B cell (primary cell): ENCODE results near the gene B4GALT1.

Experiments used
- EZH2 ChIP-seq: IDR thresholded peaks from 2 replicates; pipeline ENCODE4 v1.6.1; 2012; ENCODE audit warnings: borderline replicate concordance, low read depth, mild to moderate bottlenecking, moderate library complexity, low read length; ENCODE audit not compliant: insufficient read depth, poor library complexity, severe bottlenecking
- TF ChIP-seq, protein P1 (sequence below): fragments of 200-600 bp; IDR thresholded peaks from one replicate; pipeline ENCODE4 v1.8.0; 2022; ENCODE audit warnings: antibody characterized with exemption, mild to moderate bottlenecking

DNA sequence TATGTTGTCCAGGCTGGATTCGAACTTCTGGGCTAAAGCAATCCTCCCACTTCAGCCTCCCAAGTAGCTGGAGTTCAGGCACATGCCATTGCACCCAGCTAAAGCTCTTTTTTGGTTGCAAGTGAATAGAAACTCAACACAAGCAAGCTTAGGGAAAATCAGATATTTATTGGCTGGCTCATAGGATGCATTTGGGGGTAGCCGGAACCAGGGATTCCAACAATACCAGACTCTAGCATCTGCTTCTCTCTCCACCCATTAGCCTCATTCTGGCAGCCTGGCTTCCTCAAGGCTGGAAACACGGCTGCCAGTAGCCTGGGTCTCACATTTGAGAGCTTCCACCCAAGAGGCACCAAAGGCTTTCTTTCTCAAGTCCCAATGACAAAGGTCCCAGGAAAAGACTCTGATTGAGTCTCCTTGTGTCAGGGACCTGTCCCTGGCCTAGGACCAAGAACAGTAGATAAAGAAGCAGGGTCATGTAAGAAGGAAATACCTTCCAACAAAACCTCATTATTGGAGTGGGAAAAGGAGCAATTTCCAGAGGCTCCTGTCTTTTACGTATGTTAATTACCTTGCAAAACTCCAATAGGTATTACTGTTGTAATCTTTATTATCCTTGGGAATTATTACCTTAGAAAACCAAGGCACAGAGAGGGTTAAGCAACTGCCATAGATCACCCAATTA, 23.0 kb upstream of the B4GALT1 start:
- TF ChIP-seq, protein P1, sequence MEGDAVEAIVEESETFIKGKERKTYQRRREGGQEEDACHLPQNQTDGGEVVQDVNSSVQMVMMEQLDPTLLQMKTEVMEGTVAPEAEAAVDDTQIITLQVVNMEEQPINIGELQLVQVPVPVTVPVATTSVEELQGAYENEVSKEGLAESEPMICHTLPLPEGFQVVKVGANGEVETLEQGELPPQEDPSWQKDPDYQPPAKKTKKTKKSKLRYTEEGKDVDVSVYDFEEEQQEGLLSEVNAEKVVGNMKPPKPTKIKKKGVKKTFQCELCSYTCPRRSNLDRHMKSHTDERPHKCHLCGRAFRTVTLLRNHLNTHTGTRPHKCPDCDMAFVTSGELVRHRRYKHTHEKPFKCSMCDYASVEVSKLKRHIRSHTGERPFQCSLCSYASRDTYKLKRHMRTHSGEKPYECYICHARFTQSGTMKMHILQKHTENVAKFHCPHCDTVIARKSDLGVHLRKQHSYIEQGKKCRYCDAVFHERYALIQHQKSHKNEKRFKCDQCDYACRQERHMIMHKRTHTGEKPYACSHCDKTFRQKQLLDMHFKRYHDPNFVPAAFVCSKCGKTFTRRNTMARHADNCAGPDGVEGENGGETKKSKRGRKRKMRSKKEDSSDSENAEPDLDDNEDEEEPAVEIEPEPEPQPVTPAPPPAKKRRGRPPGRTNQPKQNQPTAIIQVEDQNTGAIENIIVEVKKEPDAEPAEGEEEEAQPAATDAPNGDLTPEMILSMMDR = no peak
- TF ChIP-seq EZH2 = no peak
